ENCODE results near the gene CRNKL1. TPM values are rescaled to one million over a fixed set of nuclear protein-coding genes. Genes with fewer than 3 reads are reported as not detected.

CRNKL1 gene
- total and polyA plus RNA-seq, 2 donors (not counting 3 experiments of a cell fraction or from before 2014, with no cell fraction given): 4.9 to 22.3 TPM

GRCh38 chr20:19990850-19991249, 61.4 kb downstream of the CRNKL1 start:
- peaks cover 2% of the 10 kb centered on the region for H4K20me1 ChIP-seq (replicated peaks; ENCODE audit: control insufficient read depth, extremely low read depth, insufficient read depth, low read length)
- POLR2A ChIA-PET: no interaction called here
- FAIRE-seq (no peak), DNase-seq (ENCODE audit: low read depth, low spot score) (no peak)
- no peaks in the 10 kb centered on the region for H3K27me3 ChIP-seq (ENCODE audit: control insufficient read depth in 2 of 2, insufficient read depth in 2 of 2, low read length in 2 of 2)
- intact Hi-C loops (cut with micrococcal nuclease): no loop called here
- H3K9ac ChIP-seq (replicated peaks; ENCODE audit: extremely low read depth, insufficient read depth, low read length): no peak overlapping the region
- H3K4me1 ChIP-seq (ENCODE audit: control insufficient read depth, extremely low read depth, insufficient read depth, low read length): peaks cover 50% of the 10 kb centered on the region
- H3K4me2 ChIP-seq (ENCODE audit: insufficient read depth, low read length): no peak overlapping the region
- dilution Hi-C loops (cut with MboI; ENCODE audit: extremely low pct_ligation_motif_present, low sequenced_read_pairs): loop anchor here (25.0 kb wide), 1 partner anchor 179 kb away; no protein-coding TSS in a partner anchor
- H3K9me1 ChIP-seq (replicated peaks; ENCODE audit: control insufficient read depth, extremely low read depth, insufficient read depth, low read length): no peaks in the 10 kb centered on the region
- CTCF ChIA-PET: interaction anchor here (1.5 kb wide), 1 partner anchor 17 kb away, joined by 3 read pairs; no protein-coding TSS in a partner anchor
- no peak overlapping the region for H3K4me3 ChIP-seq (replicated peaks in 1 of 3; ENCODE audit: insufficient read depth in 1 of 3, low read depth in 1 of 3, low read length in 3 of 3)
- BruUV-seq (replicated peaks): no TSS peak
- no peak overlapping the region for H2AFZ ChIP-seq (ENCODE audit: low read depth, low read length)
- no peak for TF ChIP-seq CTCF (IDR thresholded peaks at IDR 0.05; ENCODE audit: extremely low read depth in 1 of 2, insufficient read depth in 1 of 2, low read depth in 1 of 2, low read length in 2 of 2)
- no peak for TF ChIP-seq FOS (IDR thresholded peaks at IDR 0.05; ENCODE audit: borderline replicate concordance, insufficient read depth, low read length)
- no peak for TF ChIP-seq EZH2 (IDR thresholded peaks at IDR 0.05; ENCODE audit: borderline replicate concordance, low read depth, low read length, severe bottlenecking)
- TF ChIP-seq POLR2AphosphoS5 (IDR thresholded peaks at IDR 0.05; ENCODE audit: insufficient read depth, low read depth, low read length): no peak
- no peak for TF ChIP-seq MAX (IDR thresholded peaks at IDR 0.05; ENCODE audit: insufficient read depth, insufficient read length)
- TF ChIP-seq POLR2A (IDR thresholded peaks at IDR 0.05; ENCODE audit: low read depth, low read length): no peak
- TF ChIP-seq MYC (IDR thresholded peaks at IDR 0.05; ENCODE audit: low read depth, low read length): no peak
- no peak for TF ChIP-seq JUN (IDR thresholded peaks at IDR 0.05; ENCODE audit: borderline replicate concordance, insufficient read depth, insufficient read length, low read depth)
- TF ChIP-seq GATA2 (IDR thresholded peaks at IDR 0.05; ENCODE audit: insufficient read depth, insufficient read length, low read depth, low read length): no peak
- H3K36me3 ChIP-seq (ENCODE audit: control insufficient read depth in 2 of 2, extremely low read depth in 1 of 2, insufficient read depth in 2 of 2, low read length in 2 of 2): peaks cover 0 to 3% of the 10 kb centered on the region in 2 experiments
- H3K27ac ChIP-seq (ENCODE audit: insufficient read depth, low read depth, low read length): peak overlapping the region; percentile 95
- H3K79me2 ChIP-seq (ENCODE audit: control insufficient read depth, insufficient read depth, low read length): peaks cover 22% of the 10 kb centered on the region
- no peaks in the 10 kb centered on the region for H3K9me3 ChIP-seq (replicated peaks; ENCODE audit: control insufficient read depth, insufficient read depth, low read length)

Data from endothelial cell of umbilical vein (primary cell).